Stimulated activated naive CD8-positive, alpha-beta T cell treated with anti-CD3 and anti-CD28 coated beads, Interleukin-15, Interleukin-2, amounts not matched to agents 100 ng/mL and 50 ng/mL, for 24 hours (primary cell): ENCODE data around the gene CNRIP1.

ENCODE experiments used
- H3K27ac Mint-ChIP-seq: one replicate; pipeline ENCODE4 v1.8.0; 2021; ENCODE audit warnings: mild to moderate bottlenecking, mixed read lengths
- H3K27me3 Mint-ChIP-seq: one replicate; pipeline ENCODE4 v1.8.0; 2021; ENCODE audit warnings: mixed read lengths
- H3K36me3 Mint-ChIP-seq: one replicate; pipeline ENCODE4 v1.8.0; 2021; ENCODE audit warnings: low read depth, mixed read lengths
- H3K4me1 Mint-ChIP-seq: one replicate; pipeline ENCODE4 v1.8.0; 2021; ENCODE audit warnings: low read depth, mixed read lengths
- H3K4me3 Mint-ChIP-seq: one replicate; pipeline ENCODE4 v1.8.0; 2021; ENCODE audit warnings: mild to moderate bottlenecking, mixed read lengths
- H3K9me3 Mint-ChIP-seq: one replicate; pipeline ENCODE4 v1.8.0; 2021; ENCODE audit warnings: mixed read lengths

Gene CNRIP1

GRCh38 chr2:68256093-68256450, 63.7 kb downstream of the CNRIP1 start:
- Mint-ChIP-seq H3K4me1 (peaks cover 33% of the 10 kb centered on the region), H3K9me3 (no peaks in the 10 kb centered on the region), H3K4me3 (no peak overlapping the region), H3K36me3 (peaks cover 5% of the 10 kb centered on the region), H3K27ac (no peak overlapping the region), H3K27me3 (no peaks in the 10 kb centered on the region)

DNA sequence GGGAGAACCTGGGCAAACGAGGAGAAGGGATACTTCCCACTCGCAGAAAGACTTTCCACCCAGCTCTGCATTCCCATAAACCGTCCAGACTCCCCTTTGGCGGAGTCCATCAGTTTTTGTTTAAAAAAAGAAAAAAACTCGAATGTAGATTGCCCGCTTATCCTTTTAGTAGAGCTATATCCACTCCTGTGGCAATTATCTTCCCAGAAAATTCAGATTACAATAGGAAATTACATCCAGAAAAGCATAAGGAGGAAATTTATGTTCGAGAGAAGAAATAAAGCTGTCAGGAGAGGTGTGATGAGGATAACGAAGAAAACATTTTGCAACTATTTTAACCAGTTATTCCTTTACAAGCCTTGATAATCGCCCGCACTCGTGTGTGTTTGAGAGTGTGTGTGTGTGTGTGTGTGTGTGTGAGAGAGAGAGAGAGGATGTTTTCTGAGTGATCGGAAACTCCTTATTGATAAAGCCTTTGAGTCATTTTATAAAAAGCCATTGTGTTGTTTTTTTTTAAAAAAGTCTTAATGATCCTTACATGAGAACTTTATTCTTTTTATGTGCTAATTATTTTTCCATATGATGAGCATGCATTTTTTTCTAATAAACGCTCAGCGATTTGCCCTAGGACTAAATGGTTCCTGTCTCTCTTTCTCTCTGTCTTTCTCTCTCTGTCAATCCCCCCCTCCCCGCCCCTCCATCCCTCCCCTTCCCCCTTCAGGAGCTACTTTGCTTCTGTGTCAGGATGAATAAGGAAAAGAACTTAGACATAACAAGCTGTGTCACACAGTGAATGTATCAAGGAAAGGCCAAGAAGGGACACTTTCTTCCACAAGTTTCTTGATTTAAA, 66.3 kb downstream of the CNRIP1 start:
- H3K36me3 Mint-ChIP-seq, result peaks cover 17% of the 10 kb centered on the region
- peak overlapping the region; percentile 98 for H3K27ac Mint-ChIP-seq
- H3K27me3 Mint-ChIP-seq, result no peaks in the 10 kb centered on the region
- H3K4me3 Mint-ChIP-seq, result peak overlapping the region; percentile 88
- peaks cover 33% of the 10 kb centered on the region for H3K4me1 Mint-ChIP-seq
- H3K9me3 Mint-ChIP-seq, result no peaks in the 10 kb centered on the region

- H3K4me3 Mint-ChIP-seq, result peak within 1 kb of the TSS; percentile 88
- H3K27me3 Mint-ChIP-seq, result no peaks in the 10 kb centered on the region
- H3K36me3 Mint-ChIP-seq, result peaks cover 17% of the 10 kb centered on the region
- no peaks in the 10 kb centered on the region for H3K9me3 Mint-ChIP-seq
- peak within 1 kb of the TSS; percentile 98 for H3K27ac Mint-ChIP-seq
- peaks cover 33% of the 10 kb centered on the region for H3K4me1 Mint-ChIP-seq
Measured at GRCh38 chr2:68252400-68253218, 67.1 kb downstream of the CNRIP1 start, which contains the start of gene PPP3R1. TSS of gene PPP3R1 (minus strand) at chr2:68252532. CDS start at chr2:68252127, 405 bp downstream.

DNA sequence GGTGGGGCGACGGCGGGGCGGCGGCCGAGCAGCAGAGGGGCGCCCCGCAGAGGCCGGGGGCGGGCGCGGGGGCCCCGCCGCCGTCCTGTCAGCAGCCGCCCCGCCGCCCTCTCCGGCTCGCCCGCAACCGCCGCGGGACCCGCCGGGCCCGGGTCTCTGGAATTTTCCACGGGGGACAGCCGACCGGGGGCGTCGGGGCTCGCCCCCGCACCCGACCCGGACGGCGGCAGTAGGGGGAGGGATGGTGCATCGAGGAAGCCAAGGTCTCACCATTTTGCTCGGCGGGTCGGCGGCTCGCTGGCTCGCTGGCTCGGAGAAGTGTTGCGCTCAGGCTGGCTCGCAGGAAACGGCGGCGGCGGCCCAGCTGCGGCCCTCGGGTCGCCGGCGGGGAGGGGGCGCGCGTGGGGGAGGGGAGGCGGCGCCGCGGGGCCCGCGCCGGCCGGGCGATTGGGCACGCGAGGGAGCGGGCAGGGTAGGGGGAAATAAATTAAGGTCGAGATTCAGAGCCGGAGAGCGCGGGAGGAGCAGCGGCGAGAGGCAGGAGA, 67.8 kb downstream of the CNRIP1 start:
- H3K27ac Mint-ChIP-seq, result peak overlapping the region; percentile 94
- H3K4me1 Mint-ChIP-seq, result peaks cover 32% of the 10 kb centered on the region
- peaks cover 17% of the 10 kb centered on the region for H3K36me3 Mint-ChIP-seq
- peak overlapping the region; percentile 88 for H3K4me3 Mint-ChIP-seq
- no peaks in the 10 kb centered on the region for H3K27me3 Mint-ChIP-seq
- H3K9me3 Mint-ChIP-seq, result no peaks in the 10 kb centered on the region

DNA sequence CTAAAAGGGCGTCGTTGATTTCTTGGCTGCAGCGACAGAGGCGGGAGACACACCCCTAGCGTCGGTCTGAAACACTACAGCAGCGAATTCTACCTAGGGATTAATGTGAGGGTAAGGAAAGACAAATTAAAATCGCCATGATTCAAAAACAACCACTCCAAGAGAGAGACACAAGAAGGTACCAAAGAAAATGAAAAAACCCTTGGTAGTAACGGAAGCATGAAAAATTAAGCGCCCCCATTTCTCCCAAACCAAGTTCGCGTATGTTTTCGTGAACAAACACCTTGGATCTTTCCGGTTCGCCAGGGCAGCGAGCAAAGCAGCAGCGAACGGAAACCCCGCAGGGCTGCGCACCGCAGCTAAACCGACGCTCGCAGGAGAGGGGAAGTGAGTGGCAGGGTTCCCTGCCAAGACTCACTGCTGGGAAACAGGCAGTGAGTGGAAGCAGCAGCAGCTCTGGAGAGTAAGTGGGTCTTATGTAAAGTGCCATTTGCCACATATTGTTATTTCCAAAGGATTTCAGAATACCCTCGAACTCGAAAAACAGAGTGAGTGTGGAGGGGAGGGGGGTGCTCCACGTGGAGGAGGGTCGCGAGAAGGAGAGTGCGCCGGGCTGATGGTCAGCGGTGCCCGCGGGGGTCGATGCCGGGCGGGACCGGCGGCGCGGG, 68.4 kb downstream of the CNRIP1 start:
- H3K4me3 Mint-ChIP-seq, result peak overlapping the region; percentile 88
- peak overlapping the region; percentile 91 for H3K27ac Mint-ChIP-seq
- peaks cover 29% of the 10 kb centered on the region for H3K4me1 Mint-ChIP-seq
- peaks cover 17% of the 10 kb centered on the region for H3K36me3 Mint-ChIP-seq
- H3K9me3 Mint-ChIP-seq, result no peaks in the 10 kb centered on the region
- H3K27me3 Mint-ChIP-seq, result no peaks in the 10 kb centered on the region

GRCh38 chr2:68250652-68251186, 69.0 kb downstream of the CNRIP1 start:
- Mint-ChIP-seq H3K4me1 (peaks cover 24% of the 10 kb centered on the region), H3K9me3 (no peaks in the 10 kb centered on the region), H3K4me3 (peak overlapping the region; percentile 88), H3K27me3 (no peaks in the 10 kb centered on the region), H3K36me3 (peaks cover 17% of the 10 kb centered on the region), H3K27ac (peak overlapping the region; percentile 91)

DNA sequence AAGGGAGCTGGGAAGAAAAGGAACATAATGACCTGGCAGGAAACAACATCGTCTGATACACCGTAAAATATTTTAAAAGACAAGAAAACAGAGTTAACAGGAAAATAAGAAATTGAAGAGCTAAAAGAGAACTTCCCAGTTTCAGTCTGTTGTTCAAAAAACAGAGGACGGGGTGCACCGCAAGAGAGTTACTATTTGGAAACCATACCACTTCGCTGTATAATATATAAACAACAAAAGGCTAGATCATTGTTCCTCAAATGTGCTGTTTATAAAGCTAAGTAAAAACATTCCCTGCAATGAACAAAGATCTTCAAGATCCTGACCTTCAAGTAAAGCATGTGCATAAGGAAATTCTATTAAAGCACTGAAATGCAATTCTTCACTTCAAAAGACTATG, 69.6 kb downstream of the CNRIP1 start:
- peak overlapping the region; percentile 88 for H3K4me3 Mint-ChIP-seq
- H3K27me3 Mint-ChIP-seq, result no peaks in the 10 kb centered on the region
- H3K4me1 Mint-ChIP-seq, result peaks cover 19% of the 10 kb centered on the region

DNA sequence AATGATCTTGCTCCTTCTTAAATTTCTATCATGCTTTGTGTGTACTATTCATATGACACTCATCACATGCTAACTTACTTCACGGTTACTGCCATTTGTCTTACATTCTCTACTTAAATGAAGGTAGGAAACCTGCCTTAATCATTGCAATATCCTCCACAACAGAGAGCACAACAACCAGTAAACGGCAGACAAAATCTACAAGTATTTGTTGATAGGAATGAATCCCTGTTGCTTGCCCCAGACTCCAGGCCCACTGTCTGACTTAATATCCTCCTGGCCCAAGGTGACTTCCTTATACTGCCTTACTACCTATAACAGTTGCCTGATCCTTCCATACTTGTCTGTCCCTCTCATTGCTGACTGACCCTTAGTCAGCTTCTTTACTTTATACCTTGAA, 70.9 kb downstream of the CNRIP1 start:
- Mint-ChIP-seq H3K4me1 (peaks cover 6% of the 10 kb centered on the region), H3K9me3 (no peaks in the 10 kb centered on the region), H3K36me3 (peaks cover 17% of the 10 kb centered on the region), H3K27me3 (no peaks in the 10 kb centered on the region), H3K27ac (no peak overlapping the region), H3K4me3 (no peak overlapping the region)

More for the DNA sequence above, 69.6 kb downstream of the CNRIP1 start:
- no peaks in the 10 kb centered on the region for H3K9me3 Mint-ChIP-seq
- peaks cover 17% of the 10 kb centered on the region for H3K36me3 Mint-ChIP-seq
- peak overlapping the region; percentile 91 for H3K27ac Mint-ChIP-seq

DNA sequence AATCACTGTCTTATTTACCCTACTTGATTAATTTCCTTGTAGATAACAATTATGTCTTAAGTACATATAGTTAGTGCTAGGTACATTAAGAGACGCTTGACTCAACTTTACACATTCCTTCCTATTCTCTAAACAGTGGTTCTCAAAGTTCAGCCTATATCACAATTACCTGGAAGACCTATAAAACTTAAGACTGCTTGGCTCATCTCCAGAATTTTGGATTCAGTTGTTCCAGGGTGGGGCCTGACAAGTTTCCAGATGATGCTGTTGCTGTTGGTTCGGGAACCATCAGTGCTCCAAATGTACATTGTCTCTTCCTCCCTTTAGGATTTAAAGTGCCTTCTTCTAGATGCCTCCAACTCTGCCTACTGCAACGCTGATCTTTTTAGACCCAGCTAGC, 71.4 kb downstream of the CNRIP1 start:
- Mint-ChIP-seq H3K36me3 (peaks cover 17% of the 10 kb centered on the region), H3K9me3 (no peaks in the 10 kb centered on the region), H3K4me1 (peaks cover 1% of the 10 kb centered on the region), H3K27me3 (no peaks in the 10 kb centered on the region), H3K27ac (no peak overlapping the region), H3K4me3 (no peak overlapping the region)

DNA sequence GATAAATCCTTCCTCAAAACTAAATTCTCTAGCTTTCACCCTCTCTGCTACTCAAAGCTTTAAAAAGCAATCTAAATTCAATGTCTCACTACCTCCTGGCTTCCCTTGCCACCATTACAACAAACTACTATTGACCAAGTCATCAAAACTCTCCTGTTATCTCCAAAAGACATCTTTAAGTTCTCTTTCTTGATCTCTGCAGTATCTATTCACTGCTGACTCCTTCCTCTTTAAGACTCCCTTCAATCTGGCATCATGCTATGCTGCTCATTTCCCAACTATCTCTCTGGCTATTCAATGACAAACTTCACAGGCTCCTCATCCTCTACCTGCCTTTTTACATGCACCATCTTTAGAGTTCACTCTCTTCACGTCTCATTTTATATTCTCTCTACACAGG, 73.4 kb downstream of the CNRIP1 start:
- peaks cover 16% of the 10 kb centered on the region for H3K36me3 Mint-ChIP-seq
- peaks cover 13% of the 10 kb centered on the region for H3K4me1 Mint-ChIP-seq
- H3K27me3 Mint-ChIP-seq, result no peaks in the 10 kb centered on the region
- no peak overlapping the region for H3K4me3 Mint-ChIP-seq
- H3K9me3 Mint-ChIP-seq, result no peaks in the 10 kb centered on the region
- H3K27ac Mint-ChIP-seq, result no peak overlapping the region

GRCh38 chr2:68245672-68246071, 74.1 kb downstream of the CNRIP1 start:
- Mint-ChIP-seq H3K4me3 (no peak overlapping the region), H3K4me1 (peaks cover 21% of the 10 kb centered on the region), H3K27me3 (no peaks in the 10 kb centered on the region), H3K36me3 (peaks cover 11% of the 10 kb centered on the region), H3K9me3 (no peaks in the 10 kb centered on the region), H3K27ac (no peak overlapping the region)

- Mint-ChIP-seq H3K9me3 (no peaks in the 10 kb centered on the region), H3K27ac (no peak overlapping the region), H3K36me3 (peaks cover 11% of the 10 kb centered on the region), H3K4me3 (no peak overlapping the region), H3K4me1 (peaks cover 27% of the 10 kb centered on the region), H3K27me3 (no peaks in the 10 kb centered on the region)
Measured at GRCh38 chr2:68245066-68245465, 74.7 kb downstream of the CNRIP1 start.

DNA sequence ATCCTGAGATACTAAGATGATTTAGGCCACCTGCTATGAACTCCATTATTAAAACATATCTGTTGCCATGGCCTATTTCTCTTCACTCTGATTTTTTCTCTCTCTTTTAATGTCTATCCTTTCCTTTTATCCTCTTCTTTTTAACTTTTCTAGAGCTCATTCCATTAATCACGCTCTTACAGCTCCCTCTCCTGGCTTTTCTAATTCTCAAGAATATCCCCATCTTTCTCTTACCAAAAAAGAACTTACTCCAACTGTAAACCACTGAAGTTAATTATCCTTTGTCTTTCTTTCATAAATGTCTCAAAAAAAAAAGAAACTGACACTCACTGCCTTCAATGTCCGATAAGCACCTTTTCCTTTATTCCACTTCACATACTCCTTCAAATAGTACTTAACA, 75.3 kb downstream of the CNRIP1 start:
- Mint-ChIP-seq H3K4me1 (peaks cover 33% of the 10 kb centered on the region), H3K27me3 (no peaks in the 10 kb centered on the region), H3K36me3 (peaks cover 10% of the 10 kb centered on the region), H3K9me3 (no peaks in the 10 kb centered on the region), H3K4me3 (no peak overlapping the region), H3K27ac (no peak overlapping the region)
